DLD1 (cell line): Measurements from ENCODE around the gene BRINP1.

ENCODE experiments used
- in situ Hi-C: cut with HindIII; loops from 2 replicates; pipeline ENCODE4 v1.10.0; 2017; ENCODE audit warnings: low sequenced_read_pairs

The BRINP1 gene

DNA sequence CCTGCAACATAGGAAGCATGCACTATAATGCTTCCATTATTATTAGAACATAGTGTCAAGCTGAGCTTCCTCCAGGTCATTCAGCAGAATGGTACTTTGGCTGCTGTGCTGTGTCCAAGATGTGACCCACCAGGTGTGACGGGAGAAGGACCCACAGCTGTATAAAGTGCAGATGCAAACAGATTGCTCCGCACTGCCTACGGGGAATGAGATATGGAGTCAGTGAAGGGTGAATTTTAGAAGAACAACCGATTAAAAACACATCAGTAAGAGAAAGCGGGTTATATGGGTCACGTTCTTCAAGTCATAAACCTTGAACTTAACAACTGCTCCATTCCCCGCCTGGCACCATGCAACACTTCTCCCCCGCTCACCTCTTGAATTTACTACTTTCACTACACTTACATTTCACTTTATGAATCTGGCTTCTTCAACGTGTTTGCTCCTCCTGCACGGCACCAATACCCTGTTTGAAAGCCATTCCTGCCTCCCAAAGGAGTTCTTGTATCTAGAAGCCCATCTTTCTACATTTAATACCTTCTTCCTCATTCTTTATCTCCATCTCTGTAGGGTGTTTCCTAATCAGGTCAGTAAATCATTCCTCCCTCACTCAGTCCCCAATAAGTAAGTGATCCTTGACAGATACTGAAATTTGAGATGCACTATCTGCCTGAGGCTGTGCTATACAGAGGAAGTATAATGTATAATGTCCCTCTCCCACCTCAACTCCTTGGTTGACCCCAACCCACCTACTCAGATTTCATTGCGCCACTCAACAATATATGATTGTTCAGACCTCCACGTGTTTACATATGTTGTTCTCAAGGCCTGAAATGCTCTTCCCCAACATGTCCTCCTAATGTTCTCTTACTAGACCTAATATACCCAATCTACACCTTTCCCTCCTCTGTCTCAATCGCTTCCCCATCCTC lies 25.9 kb downstream of the BRINP1 start:
- in situ Hi-C loops: no loop called here

- in situ Hi-C loops: no loop called here
These were observed 30.2 kb downstream of the BRINP1 start for GRCh38 chr9:119339056-119339455.

DNA sequence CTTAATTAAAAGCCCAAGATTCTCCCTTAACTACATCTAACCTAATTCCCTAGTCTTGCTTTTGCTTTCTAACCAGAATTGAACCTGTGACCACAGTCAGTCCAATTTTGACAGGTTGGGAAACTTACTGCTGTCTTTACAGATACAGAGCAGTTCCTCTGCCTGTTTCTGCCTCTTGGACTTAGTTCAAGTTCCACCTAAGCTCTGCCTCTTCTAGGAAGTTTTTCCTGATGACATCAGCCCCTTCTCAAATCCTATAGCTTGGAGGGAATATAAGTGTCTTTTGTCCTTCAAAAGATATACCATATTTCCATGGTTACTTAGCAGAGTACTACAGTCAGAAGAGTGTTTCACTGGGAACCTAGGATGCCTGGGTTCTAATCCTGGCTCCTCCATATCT lies 31.7 kb downstream of the BRINP1 start:
- in situ Hi-C loops: no loop called here

- in situ Hi-C loops: no loop called here
These were observed 34.5 kb downstream of the BRINP1 start for GRCh38 chr9:119334745-119335144.

GRCh38 chr9:119333507-119334229 lies 35.6 kb downstream of the BRINP1 start:
- in situ Hi-C loops: no loop called here

GRCh38 chr9:119332522-119332921 lies 36.7 kb downstream of the BRINP1 start:
- in situ Hi-C loops: no loop called here

DNA sequence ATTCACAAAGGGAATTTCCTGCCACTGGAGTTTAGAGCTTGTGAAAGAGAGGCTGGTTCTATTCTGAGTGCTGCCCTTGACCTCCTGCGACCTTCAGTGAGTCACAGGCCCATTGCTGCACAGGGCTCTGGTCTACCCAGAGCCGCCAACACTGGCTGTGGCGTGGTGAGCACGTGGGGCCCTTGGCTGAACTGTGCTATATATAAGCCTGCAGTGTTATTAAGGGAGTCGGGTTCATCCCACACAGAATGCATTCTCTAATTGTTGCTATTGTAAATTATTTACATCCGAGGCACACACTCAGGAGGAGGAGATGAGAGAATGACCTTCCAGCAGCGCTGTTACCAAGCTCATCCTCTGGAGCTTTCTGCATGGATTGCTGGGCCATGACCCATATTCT lies 47.1 kb downstream of the BRINP1 start:
- in situ Hi-C loops: no loop called here

GRCh38 chr9:119318371-119318770 lies 50.9 kb downstream of the BRINP1 start:
- in situ Hi-C loops: no loop called here

DNA sequence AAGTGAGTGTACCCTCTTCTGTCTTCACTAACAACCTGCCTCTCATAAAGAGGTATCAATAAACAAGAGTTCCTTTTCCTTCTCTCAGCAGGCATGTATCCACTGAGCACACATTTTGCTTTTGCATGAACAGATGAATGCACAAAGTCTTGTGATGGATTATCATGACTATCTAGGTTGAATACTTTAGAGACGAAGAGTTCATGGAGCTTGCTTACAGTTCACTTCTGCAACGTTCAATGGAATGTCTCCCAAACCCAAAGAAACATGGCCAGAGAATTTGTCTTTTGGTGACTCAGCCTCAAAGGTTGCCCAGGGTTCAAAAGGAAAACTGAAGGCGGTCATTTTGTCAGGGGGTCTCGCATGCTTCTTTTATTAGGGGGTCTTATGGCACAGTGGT lies 55.4 kb downstream of the BRINP1 start:
- in situ Hi-C loops: no loop called here

DNA sequence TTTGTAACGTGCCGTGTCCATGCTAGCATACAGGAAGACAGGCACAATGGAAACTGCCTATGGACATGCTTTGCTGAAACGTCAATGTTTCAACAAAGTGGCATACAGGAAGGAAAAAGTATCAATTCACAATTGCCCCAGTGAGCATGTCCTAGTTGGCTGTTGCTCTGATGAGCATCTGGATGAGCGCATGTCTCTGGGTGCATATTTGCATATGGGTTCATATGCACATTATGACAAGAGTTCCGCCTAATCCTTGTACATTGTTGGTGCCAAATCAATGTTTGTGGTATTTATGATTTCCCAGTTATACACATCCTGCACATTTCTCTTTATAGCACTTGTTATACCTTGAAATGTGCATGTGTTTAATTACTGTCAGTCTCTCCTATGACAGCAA lies 58.5 kb downstream of the BRINP1 start:
- in situ Hi-C loops: no loop called here

GRCh38 chr9:119307471-119307870 lies 61.8 kb downstream of the BRINP1 start:
- in situ Hi-C loops: no loop called here

GRCh38 chr9:119304555-119304954 lies 64.7 kb downstream of the BRINP1 start:
- in situ Hi-C loops: no loop called here

GRCh38 chr9:119302988-119303698 lies 66.1 kb downstream of the BRINP1 start:
- in situ Hi-C loops: no loop called here

GRCh38 chr9:119298076-119298853 lies 71.0 kb downstream of the BRINP1 start:
- in situ Hi-C loops: no loop called here

GRCh38 chr9:119291554-119291953 lies 77.7 kb downstream of the BRINP1 start:
- in situ Hi-C loops: no loop called here

GRCh38 chr9:119289740-119290433 lies 79.3 kb downstream of the BRINP1 start:
- in situ Hi-C loops: no loop called here

DNA sequence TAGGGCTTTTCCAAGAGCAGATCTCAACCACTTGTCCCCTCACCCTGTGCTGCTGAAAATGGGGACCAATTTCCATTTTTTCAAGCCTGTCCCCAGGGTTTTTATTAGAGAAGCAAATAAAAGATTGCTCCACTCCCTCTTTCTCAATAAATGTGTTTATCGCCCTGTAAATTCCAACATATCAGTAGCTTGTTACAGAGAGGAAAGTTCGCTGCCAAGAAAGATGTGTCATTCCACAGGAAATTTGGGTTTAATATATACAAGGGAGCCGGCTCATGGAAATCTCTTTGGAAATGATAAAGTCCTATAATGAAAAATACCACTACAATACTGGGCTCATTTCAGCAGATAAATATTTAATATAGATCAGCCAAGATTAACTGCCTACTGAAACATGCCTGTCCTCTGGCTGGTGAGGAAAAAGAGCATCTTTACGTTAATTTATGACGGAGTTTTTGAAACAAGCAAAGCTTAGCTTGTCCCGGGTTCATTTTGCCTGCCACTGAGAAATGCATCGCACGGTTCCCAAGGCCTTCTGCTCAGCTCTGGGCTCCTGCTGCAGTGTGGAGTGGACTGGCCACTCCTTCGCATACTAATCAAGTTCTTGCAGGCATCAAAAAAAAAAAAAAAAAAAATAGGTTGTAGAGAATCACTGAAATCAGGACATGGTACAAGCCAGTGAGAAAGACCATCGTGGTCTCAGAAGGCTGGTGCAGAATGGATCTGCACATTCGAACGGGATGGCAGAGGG lies 84.5 kb downstream of the BRINP1 start:
- in situ Hi-C loops: no loop called here

GRCh38 chr9:119284118-119284517 lies 85.1 kb downstream of the BRINP1 start:
- in situ Hi-C loops: no loop called here

DNA sequence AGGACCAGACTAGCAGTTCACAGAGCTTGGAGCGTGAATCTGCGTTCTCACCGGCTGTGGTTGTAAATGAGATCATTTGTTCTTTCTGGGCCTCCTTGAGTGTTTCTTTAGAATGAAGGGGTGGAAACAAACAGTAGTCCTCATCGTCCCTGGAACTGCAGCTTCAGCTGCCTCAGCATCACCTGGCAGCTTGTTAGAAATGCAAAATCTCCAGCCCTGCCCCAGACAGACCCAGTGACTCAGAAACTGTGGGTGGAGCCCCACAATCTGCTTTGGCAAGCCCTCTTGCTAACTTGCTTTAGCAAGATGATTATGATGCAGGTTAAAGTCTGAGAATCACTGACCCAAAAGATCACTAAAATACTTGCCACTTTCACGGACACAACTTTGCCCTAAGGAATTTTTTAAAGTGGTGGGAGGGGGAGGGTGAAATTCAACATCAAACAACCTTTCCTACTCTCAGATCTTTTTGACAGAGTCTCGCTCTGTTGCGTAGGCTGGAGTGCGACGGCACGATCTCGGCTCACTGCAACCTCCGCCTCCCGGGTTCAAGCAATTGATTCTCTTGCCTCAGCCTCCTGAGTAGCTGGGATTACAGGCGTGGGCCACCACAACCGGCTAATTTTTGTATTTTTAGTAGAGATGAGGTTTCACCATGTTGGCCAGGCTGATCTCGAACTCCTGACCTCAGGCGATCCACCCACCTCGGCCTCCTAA lies 86.0 kb downstream of the BRINP1 start:
- in situ Hi-C loops: no loop called here
